ENCODE data around the gene OR4C13.
"Not testable (repeated sequence)": the region's sequence is repeated elsewhere in the genome, so short reads cannot be mapped to it uniquely, and the experiment has no call there.

OR4C13 gene

DNA sequence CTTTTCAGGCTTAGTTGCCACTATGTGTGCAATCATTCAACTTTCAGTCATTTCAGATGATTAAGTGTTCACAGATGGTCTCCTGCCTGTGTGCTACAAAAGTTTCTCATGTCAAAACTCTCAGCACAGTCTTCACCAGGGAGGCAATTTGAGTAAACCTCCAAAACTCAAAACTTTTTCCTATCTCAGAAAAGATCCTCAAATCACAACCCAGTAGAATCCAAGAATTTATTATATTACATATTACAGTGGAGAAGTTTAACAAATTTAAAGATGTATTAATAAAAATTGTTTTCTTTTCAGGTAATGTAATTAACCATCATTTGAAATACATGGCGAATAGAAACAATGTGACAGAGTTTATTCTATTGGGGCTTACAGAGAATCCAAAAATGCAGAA is at the start of gene OR4C13:
OR4C13 (plus strand) TSS at position 301 of the 400 bp plus-strand sequence; CDS start at position 333, 32 bp downstream.
- FAIRE-seq, result no peak
- no peak for DNase-seq (ENCODE audit: extremely low spot score, insufficient read length, low read depth)

DNA sequence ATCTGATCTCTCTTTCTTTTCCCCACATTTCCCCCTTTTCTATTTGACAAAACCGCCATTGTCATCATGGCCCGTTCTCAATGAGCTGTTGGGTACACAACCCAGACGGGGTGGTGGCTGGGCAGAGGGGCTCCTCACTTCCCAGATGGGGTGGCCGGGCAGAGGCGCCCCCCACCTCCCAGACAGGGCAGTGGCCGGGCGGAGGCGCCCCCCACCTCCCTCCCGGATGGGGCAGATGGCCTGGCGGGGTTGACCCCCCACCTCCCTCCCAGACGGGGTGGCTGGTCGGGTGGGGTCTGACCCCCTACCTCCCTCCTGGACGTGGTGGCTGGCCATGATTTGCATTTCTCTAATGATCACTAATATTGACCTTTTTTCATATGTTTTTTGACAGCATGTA is 40.7 kb upstream of the OR4C13 start:
- not testable (repeated sequence) for DNase-seq (ENCODE audit: extremely low spot score, insufficient read length, low read depth); FAIRE-seq

- FAIRE-seq; DNase-seq (ENCODE audit: extremely low spot score, insufficient read length, low read depth): not testable (repeated sequence)
Observed at GRCh38 chr11:49948701-49949100, 3.5 kb upstream of the OR4C13 start.

DNA sequence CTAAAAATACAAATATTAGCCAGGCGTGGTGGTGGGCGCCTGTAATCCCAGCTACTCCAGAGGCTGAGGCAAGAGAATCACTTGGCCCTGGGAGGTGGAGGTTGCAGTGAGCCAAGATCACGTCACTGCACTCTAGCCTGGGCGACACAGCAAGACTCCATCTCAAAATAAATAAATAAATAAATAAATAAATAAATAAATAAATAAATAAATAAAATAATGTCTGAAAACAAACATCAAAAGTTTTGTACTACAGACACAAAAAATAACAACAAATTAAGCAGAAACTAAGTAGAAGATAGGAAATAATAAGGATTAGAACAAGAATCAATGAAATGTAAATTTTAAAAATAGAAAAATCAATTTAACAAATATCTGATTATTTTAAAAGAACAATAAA is 21.2 kb downstream of the OR4C13 start:
- FAIRE-seq, result not testable (repeated sequence)

GRCh38 chr11:49982435-49982834 is 30.2 kb downstream of the OR4C13 start, which contains the start of gene OR4C12:
TSS of gene OR4C12 (minus strand) at chr11:49982535. CDS start at chr11:49982501, 34 bp downstream.
- not testable (repeated sequence) for FAIRE-seq; DNase-seq (ENCODE audit: extremely low spot score, insufficient read length, low read depth)

More for the DNA sequence above, 21.2 kb downstream of the OR4C13 start:
- not testable (repeated sequence) for DNase-seq (ENCODE audit: extremely low spot score, insufficient read length, low read depth)

DNA sequence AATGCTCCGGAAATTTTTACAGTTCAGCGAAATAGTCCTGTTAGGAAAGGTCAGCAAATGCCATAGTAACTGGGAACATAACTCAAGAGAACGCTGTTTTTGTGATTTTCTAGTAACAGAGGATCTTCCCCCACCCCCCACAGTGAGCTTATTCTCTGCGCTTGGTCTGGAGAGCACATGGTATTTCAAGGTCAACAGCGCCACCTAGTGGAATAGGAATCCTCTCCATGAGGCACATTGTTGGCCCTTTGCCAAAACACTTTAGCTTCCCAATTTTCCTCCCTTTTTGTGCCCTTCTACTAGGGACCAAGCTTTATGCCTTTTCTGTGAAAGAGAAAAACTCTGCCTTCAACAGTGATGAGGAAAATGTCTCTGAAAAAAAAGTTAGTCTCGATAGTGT is 43.4 kb downstream of the OR4C13 start:
- FAIRE-seq (no peak), DNase-seq (ENCODE audit: extremely low spot score, insufficient read length, low read depth) (no peak)
